ENCODE results near the gene DACT2. TPM values are rescaled to one million over a fixed set of nuclear protein-coding genes. Genes with fewer than 3 reads are reported as not detected.

DACT2 gene
- total RNA-seq, 1 experiment from 2014 or later: not detected

- no peaks in the 10 kb centered on the region for H3K4me1 ChIP-seq (ENCODE audit: control insufficient read depth in 1 of 2, insufficient read depth in 2 of 2, low read length in 2 of 2)
- no peak overlapping the region for H3K4me2 ChIP-seq (ENCODE audit: low read length)
- H4K20me1 ChIP-seq (ENCODE audit: insufficient read depth): no peaks in the 10 kb centered on the region
- DNase-seq (ENCODE audit: low read depth, low spot score) (no peak), ATAC-seq (no peak)
- TF ChIP-seq EZH2phosphoT487 (IDR thresholded peaks at IDR 0.05; ENCODE audit: borderline replicate concordance) (no peak), CEBPB (IDR thresholded peaks at IDR 0.05; ENCODE audit: low read depth) (no peak), SRF (IDR thresholded peaks at IDR 0.05; ENCODE audit: low read depth) (no peak), POLR2A (IDR thresholded peaks at IDR 0.05; ENCODE audit: borderline replicate concordance, extremely low read depth, insufficient read depth, insufficient read length) (no peak), CBX3 (IDR thresholded peaks at IDR 0.05; ENCODE audit: low read depth) (no peak), YY1 (IDR thresholded peaks at IDR 0.05; ENCODE audit: extremely low read depth, insufficient replicate concordance, low read depth, low read length) (no peak), EZH2 (IDR thresholded peaks at IDR 0.05) (no peak), SP1 (IDR thresholded peaks at IDR 0.05; ENCODE audit: low read depth) (no peak), RAD21 (IDR thresholded peaks at IDR 0.05; ENCODE audit: low read depth) (no peak), SIN3A (IDR thresholded peaks at IDR 0.05; ENCODE audit: low read depth) (no peak)
- no peaks in the 10 kb centered on the region for H3K9me3 ChIP-seq (ENCODE audit: control insufficient read depth in 1 of 2, insufficient read depth in 1 of 2, low read depth in 1 of 2, low read length in 2 of 2)
- H3K27ac ChIP-seq (ENCODE audit: low read depth, low read length): no peak overlapping the region
- no peaks in the 10 kb centered on the region for H3K36me3 ChIP-seq (ENCODE audit: control insufficient read depth in 1 of 2, insufficient read depth in 2 of 2, low read length in 2 of 2)
- RAD21 ChIA-PET (ENCODE audit: low non-redundant PET in 1 of 2, low total read pairs in 2 of 2, uncharacterized antibody in 2 of 2, unreplicated experiment in 2 of 2): no interaction called here
- CTCF ChIA-PET: no interaction called here
- POLR2A ChIA-PET: no interaction called here
- no peaks in the 10 kb centered on the region for H3K79me2 ChIP-seq (ENCODE audit: insufficient read depth, low read length)
- H3K4me3 ChIP-seq (replicated peaks in 1 of 2; ENCODE audit: low read depth in 1 of 2, low read length in 2 of 2): no peak overlapping the region
- no TSS peak for BruUV-seq (replicated peaks)
- intact Hi-C loops (cut with micrococcal nuclease): no loop called here
- H3K27me3 ChIP-seq (ENCODE audit: insufficient read depth, low read length): no peaks in the 10 kb centered on the region
- no peaks in the 10 kb centered on the region for H3K9me2 ChIP-seq (ENCODE audit: insufficient read depth)
- no peak overlapping the region for H2AFZ ChIP-seq (ENCODE audit: low read depth, low read length, poor library complexity, severe bottlenecking)
- no peak overlapping the region for H3K9ac ChIP-seq (ENCODE audit: low read length)
Measured at GRCh38 chr6:168309183-168309582, 10.4 kb downstream of the DACT2 start.

DNA sequence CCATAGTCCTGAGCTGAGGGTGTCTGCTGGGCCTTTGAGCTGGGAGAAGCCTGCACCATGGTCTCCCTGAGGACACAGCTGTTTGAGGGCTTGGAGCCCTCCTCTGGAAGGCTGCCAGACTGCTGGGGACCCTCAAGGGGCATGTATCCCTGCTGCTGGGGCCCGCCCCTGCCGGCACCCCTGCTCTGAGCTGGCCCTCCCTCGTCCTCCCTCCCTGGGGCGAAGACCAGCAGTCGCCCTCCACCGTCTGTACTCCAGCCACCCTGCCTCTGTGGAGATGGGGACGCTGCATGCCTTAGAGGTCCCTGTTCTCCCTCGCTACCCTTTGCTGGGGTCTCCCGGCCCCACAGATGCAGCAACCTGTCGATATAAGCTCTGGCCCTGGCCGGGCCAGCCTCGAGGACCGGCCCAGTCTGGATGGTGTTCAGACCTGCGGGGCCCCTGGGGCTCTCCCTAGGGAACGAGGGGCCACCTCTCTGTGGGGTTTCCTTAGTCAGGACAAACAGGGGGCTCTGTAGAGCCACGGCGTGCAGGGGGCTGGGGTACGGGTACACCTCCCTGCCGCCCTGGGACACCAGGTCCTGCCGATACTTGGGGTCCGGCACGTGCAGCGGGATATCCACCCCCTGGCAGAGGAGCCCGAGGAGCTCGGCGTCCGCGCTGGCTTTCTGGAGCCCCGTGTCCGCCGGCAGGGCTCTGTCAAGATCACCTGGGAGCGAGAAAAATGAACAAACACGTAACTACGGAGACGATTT lies 11.0 kb downstream of the DACT2 start:
- Histone ChIP-seq H3K9me2 (ENCODE audit: insufficient read depth) (no peaks in the 10 kb centered on the region), H3K4me2 (ENCODE audit: low read length) (no peak overlapping the region), H3K79me2 (ENCODE audit: insufficient read depth, low read length) (no peaks in the 10 kb centered on the region), H3K4me3 (replicated peaks in 1 of 2; ENCODE audit: low read depth in 1 of 2, low read length in 2 of 2) (no peak overlapping the region), H3K27ac (ENCODE audit: low read depth, low read length) (no peak overlapping the region), H3K9ac (ENCODE audit: low read length) (no peak overlapping the region), H3K4me1 (ENCODE audit: control insufficient read depth in 1 of 2, insufficient read depth in 2 of 2, low read length in 2 of 2) (no peaks in the 10 kb centered on the region), H4K20me1 (ENCODE audit: insufficient read depth) (no peaks in the 10 kb centered on the region), H3K36me3 (ENCODE audit: control insufficient read depth in 1 of 2, insufficient read depth in 2 of 2, low read length in 2 of 2) (no peaks in the 10 kb centered on the region), H3K9me3 (ENCODE audit: control insufficient read depth in 1 of 2, insufficient read depth in 1 of 2, low read depth in 1 of 2, low read length in 2 of 2) (no peaks in the 10 kb centered on the region), H2AFZ (ENCODE audit: low read depth, low read length, poor library complexity, severe bottlenecking) (no peak overlapping the region), H3K27me3 (ENCODE audit: insufficient read depth, low read length) (no peaks in the 10 kb centered on the region)
- no TSS peak for BruUV-seq (replicated peaks)
- TF ChIP-seq CEBPB (IDR thresholded peaks at IDR 0.05; ENCODE audit: low read depth) (no peak), ZBTB33 (IDR thresholded peaks at IDR 0.05; ENCODE audit: extremely low read depth, insufficient replicate concordance, low read length) (no peak), SP1 (IDR thresholded peaks at IDR 0.05; ENCODE audit: low read depth) (no peak), YY1 (IDR thresholded peaks at IDR 0.05; ENCODE audit: extremely low read depth, insufficient replicate concordance, low read depth, low read length) (no peak), ATF3 (IDR thresholded peaks at IDR 0.05) (no peak), FOSL1 (IDR thresholded peaks at IDR 0.05; ENCODE audit: low read depth) (no peak), ELF1 (IDR thresholded peaks at IDR 0.05; ENCODE audit: borderline replicate concordance, low read depth) (no peak), EZH2phosphoT487 (IDR thresholded peaks at IDR 0.05; ENCODE audit: borderline replicate concordance) (no peak)
- CTCF ChIA-PET: no interaction called here
- no peak for DNase-seq (ENCODE audit: low read depth, low spot score)
- ATAC-seq: no peak
- POLR2A ChIA-PET: no interaction called here
- RAD21 ChIA-PET (ENCODE audit: low non-redundant PET in 1 of 2, low total read pairs in 2 of 2, uncharacterized antibody in 2 of 2, unreplicated experiment in 2 of 2): no interaction called here
- intact Hi-C loops (cut with micrococcal nuclease): no loop called here

All from HCT116 (cell line).